ENCODE measurements around the gene PTPRK. TPM values are rescaled to one million over a fixed set of nuclear protein-coding genes. Genes with fewer than 3 reads are reported as not detected.

PTPRK gene
- total RNA-seq, 1 experiment from 2014 or later, result 89.3 TPM

DNA sequence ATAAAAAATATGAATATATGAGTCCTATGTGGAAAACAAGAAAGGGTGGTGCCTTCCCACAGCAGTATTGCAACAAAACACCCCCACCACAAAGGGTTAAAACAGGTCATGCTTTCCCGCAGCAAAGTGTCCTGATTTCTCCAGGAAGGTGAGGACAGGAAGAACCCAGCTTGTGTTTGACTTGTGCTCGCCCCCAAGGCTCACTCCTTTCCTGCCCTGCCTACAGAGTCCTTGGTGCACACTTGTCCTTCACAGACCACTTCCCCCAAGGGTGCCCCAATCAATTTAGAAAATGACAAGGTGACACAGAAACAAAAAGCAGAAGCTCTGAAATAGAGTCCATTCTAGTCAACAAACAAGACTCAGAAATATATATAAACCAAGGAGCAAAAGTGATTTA, 237.4 kb downstream of the PTPRK start:
- Histone ChIP-seq H3K4me2 (no peak overlapping the region), H4K20me1 (ENCODE audit: insufficient read depth) (no peaks in the 10 kb centered on the region), H3K4me1 (replicated peaks; ENCODE audit: insufficient read depth) (no peaks in the 10 kb centered on the region), H3K27ac (no peak overlapping the region), H3K36me3 (ENCODE audit: low read depth) (0 out of 2 replicates have a peak, but pooled peaks cover 3% of the 10 kb centered on the region), H3K27me3 (ENCODE audit: insufficient read depth, low read depth) (no peaks in the 10 kb centered on the region), H2AFZ (no peak overlapping the region), H3F3A (ENCODE audit: insufficient read depth, low read depth) (no peaks in the 10 kb centered on the region; the same call in 1 of the 2 replicates), H3K79me2 (ENCODE audit: low read depth) (peaks cover 11% of the 10 kb centered on the region; the same call in 1 of the 2 replicates), H3K4me3 (no peak overlapping the region), H3K9me2 (ENCODE audit: insufficient read depth) (no peaks in the 10 kb centered on the region), H3K9me3 (ENCODE audit: insufficient read depth, low read depth) (no peaks in the 10 kb centered on the region)
- DNase-seq, result no peak
- BruUV-seq (replicated peaks), result no TSS peak
- ChIA-PET CTCF (no interaction called here), POLR2A (ENCODE audit: unreplicated experiment) (no interaction called here)
- intact Hi-C loops (cut with micrococcal nuclease; ENCODE audit: unreplicated experiment), result no loop called here
- TF ChIP-seq, protein P1, sequence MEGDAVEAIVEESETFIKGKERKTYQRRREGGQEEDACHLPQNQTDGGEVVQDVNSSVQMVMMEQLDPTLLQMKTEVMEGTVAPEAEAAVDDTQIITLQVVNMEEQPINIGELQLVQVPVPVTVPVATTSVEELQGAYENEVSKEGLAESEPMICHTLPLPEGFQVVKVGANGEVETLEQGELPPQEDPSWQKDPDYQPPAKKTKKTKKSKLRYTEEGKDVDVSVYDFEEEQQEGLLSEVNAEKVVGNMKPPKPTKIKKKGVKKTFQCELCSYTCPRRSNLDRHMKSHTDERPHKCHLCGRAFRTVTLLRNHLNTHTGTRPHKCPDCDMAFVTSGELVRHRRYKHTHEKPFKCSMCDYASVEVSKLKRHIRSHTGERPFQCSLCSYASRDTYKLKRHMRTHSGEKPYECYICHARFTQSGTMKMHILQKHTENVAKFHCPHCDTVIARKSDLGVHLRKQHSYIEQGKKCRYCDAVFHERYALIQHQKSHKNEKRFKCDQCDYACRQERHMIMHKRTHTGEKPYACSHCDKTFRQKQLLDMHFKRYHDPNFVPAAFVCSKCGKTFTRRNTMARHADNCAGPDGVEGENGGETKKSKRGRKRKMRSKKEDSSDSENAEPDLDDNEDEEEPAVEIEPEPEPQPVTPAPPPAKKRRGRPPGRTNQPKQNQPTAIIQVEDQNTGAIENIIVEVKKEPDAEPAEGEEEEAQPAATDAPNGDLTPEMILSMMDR (conservative IDR thresholded peaks at IDR 0.05), result no peak
- TF ChIP-seq EZH2 (IDR thresholded peaks at IDR 0.05; ENCODE audit: low read depth), result no peak

- BruUV-seq (replicated peaks), result no TSS peak
- H4K20me1 ChIP-seq (ENCODE audit: insufficient read depth), result no peaks in the 10 kb centered on the region
- H3K9me2 ChIP-seq (ENCODE audit: insufficient read depth), result no peaks in the 10 kb centered on the region
- no peak for TF ChIP-seq EZH2 (IDR thresholded peaks at IDR 0.05; ENCODE audit: low read depth)
- H3K27ac ChIP-seq, result no peak overlapping the region
- no peaks in the 10 kb centered on the region; the same call in 1 of the 2 replicates for H3F3A ChIP-seq (ENCODE audit: insufficient read depth, low read depth)
- H3K4me3 ChIP-seq, result no peak overlapping the region
- H3K27me3 ChIP-seq (ENCODE audit: insufficient read depth, low read depth), result no peaks in the 10 kb centered on the region
- no peaks in the 10 kb centered on the region for H3K4me1 ChIP-seq (replicated peaks; ENCODE audit: insufficient read depth)
- intact Hi-C loops (cut with micrococcal nuclease; ENCODE audit: unreplicated experiment), result no loop called here
- peaks cover 17% of the 10 kb centered on the region; the same call in 1 of the 2 replicates for H3K79me2 ChIP-seq (ENCODE audit: low read depth)
- H3K4me2 ChIP-seq, result no peak overlapping the region
- H2AFZ ChIP-seq, result no peak overlapping the region
- H3K9me3 ChIP-seq (ENCODE audit: insufficient read depth, low read depth), result no peaks in the 10 kb centered on the region
- ChIA-PET CTCF (no interaction called here), POLR2A (ENCODE audit: unreplicated experiment) (no interaction called here)
- H3K36me3 ChIP-seq (ENCODE audit: low read depth), result 0 out of 2 replicates have a peak, but pooled peaks cover 3% of the 10 kb centered on the region
- no peak for DNase-seq
Observed at GRCh38 chr6:128280960-128281359, 239.4 kb downstream of the PTPRK start.

GRCh38 chr6:128280066-128280465, 240.3 kb downstream of the PTPRK start:
- intact Hi-C loops (cut with micrococcal nuclease; ENCODE audit: unreplicated experiment), result no loop called here
- Histone ChIP-seq H2AFZ (no peak overlapping the region), H3K9me2 (ENCODE audit: insufficient read depth) (no peaks in the 10 kb centered on the region), H3K4me3 (no peak overlapping the region), H4K20me1 (ENCODE audit: insufficient read depth) (no peaks in the 10 kb centered on the region), H3K79me2 (ENCODE audit: low read depth) (peaks cover 17% of the 10 kb centered on the region; the same call in 1 of the 2 replicates), H3K27me3 (ENCODE audit: insufficient read depth, low read depth) (no peaks in the 10 kb centered on the region), H3K27ac (no peak overlapping the region), H3K36me3 (ENCODE audit: low read depth) (0 out of 2 replicates have a peak, but pooled peaks cover 3% of the 10 kb centered on the region), H3K4me2 (no peak overlapping the region), H3K4me1 (replicated peaks; ENCODE audit: insufficient read depth) (no peaks in the 10 kb centered on the region), H3F3A (ENCODE audit: insufficient read depth, low read depth) (no peaks in the 10 kb centered on the region; the same call in 1 of the 2 replicates), H3K9me3 (ENCODE audit: insufficient read depth, low read depth) (no peaks in the 10 kb centered on the region)
- POLR2A ChIA-PET (ENCODE audit: unreplicated experiment), result interaction anchor here (0.6 kb wide), 1 partner anchor 240 kb away, joined by 3 read pairs; the partner anchor contains the start of gene PTPRK
- no TSS peak for BruUV-seq (replicated peaks)
- CTCF ChIA-PET, result no interaction called here
- no peak for DNase-seq
- TF ChIP-seq EZH2 (IDR thresholded peaks at IDR 0.05; ENCODE audit: low read depth), result no peak
- TF ChIP-seq, protein P1 (conservative IDR thresholded peaks at IDR 0.05), result no peak

DNA sequence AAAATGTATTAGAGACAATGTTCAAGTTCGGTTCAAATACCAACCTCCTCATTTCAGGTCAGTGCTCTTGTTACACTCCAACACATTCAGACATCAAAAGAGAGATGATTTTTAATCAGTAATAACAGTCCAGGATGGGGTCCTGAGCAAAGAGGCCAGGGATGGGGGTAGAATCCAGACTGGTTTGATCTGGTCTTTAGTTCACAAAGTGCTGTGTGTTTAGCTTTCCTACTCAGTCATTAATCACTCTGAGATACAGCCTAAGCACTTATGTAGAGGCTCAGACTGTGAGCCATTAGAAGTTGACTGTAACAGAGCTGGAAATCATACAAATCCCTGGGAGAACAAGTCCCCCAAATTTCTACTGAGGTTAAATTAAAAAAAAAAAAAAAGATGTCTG, 241.6 kb downstream of the PTPRK start:
- no peaks in the 10 kb centered on the region; the same call in 1 of the 2 replicates for H3F3A ChIP-seq (ENCODE audit: insufficient read depth, low read depth)
- TF ChIP-seq, protein P1 (conservative IDR thresholded peaks at IDR 0.05), result no peak
- TF ChIP-seq EZH2 (IDR thresholded peaks at IDR 0.05; ENCODE audit: low read depth), result no peak
- no peak overlapping the region for H3K27ac ChIP-seq
- H2AFZ ChIP-seq, result no peak overlapping the region
- intact Hi-C loops (cut with micrococcal nuclease; ENCODE audit: unreplicated experiment), result no loop called here
- CTCF ChIA-PET, result no interaction called here
- no peaks in the 10 kb centered on the region for H3K9me2 ChIP-seq (ENCODE audit: insufficient read depth)
- no peaks in the 10 kb centered on the region for H3K27me3 ChIP-seq (ENCODE audit: insufficient read depth, low read depth)
- H3K4me2 ChIP-seq, result no peak overlapping the region
- BruUV-seq (replicated peaks), result no TSS peak
- no peak for DNase-seq
- H3K4me1 ChIP-seq (replicated peaks; ENCODE audit: insufficient read depth), result no peaks in the 10 kb centered on the region
- H3K9me3 ChIP-seq (ENCODE audit: insufficient read depth, low read depth), result no peaks in the 10 kb centered on the region
- no peaks in the 10 kb centered on the region for H4K20me1 ChIP-seq (ENCODE audit: insufficient read depth)
- 0 out of 2 replicates have a peak, but pooled peaks cover 3% of the 10 kb centered on the region for H3K36me3 ChIP-seq (ENCODE audit: low read depth)
- H3K4me3 ChIP-seq, result no peak overlapping the region
- POLR2A ChIA-PET (ENCODE audit: unreplicated experiment), result no interaction called here
- peaks cover 12% of the 10 kb centered on the region; the same call in 1 of the 2 replicates for H3K79me2 ChIP-seq (ENCODE audit: low read depth)
